ENCODE data around the gene SATB1. TPM values are rescaled to one million over a fixed set of nuclear protein-coding genes. Genes with fewer than 3 reads are reported as not detected.

The SATB1 gene
- total RNA-seq, 4 donors from 2014 or later, result 17.3 to 82.1 (median 51.9) TPM

- H3K4me1 ChIP-seq, result peaks cover 0 to 9% of the 10 kb centered on the region in 2 donors
- intact Hi-C loops (cut with DNase I; ENCODE audit: low total_unique reads), result no loop called here
- DNase-seq, result no peak
- H3K9me3 ChIP-seq, result no peaks in the 10 kb centered on the region
- H3K4me3 ChIP-seq, result no peak overlapping the region
- peaks cover 3 to 34% of the 10 kb centered on the region in 2 donors for H3K27me3 ChIP-seq
- no peaks in the 10 kb centered on the region for H3K36me3 ChIP-seq
- TF ChIP-seq POLR2A (IDR thresholded peaks at IDR 0.05) (no peak), CTCF (IDR thresholded peaks at IDR 0.05) (no peak)
- H3K27ac ChIP-seq, result no peak overlapping the region
These were observed 14.1 kb upstream of the SATB1 start for GRCh38 chr3:18439281-18439680.

- Histone ChIP-seq H3K4me3 (no peak overlapping the region), H3K9me3 (no peaks in the 10 kb centered on the region), H3K27ac (no peak overlapping the region), H3K27me3 (peaks cover 0 to 41% of the 10 kb centered on the region in 2 donors), H3K36me3 (no peaks in the 10 kb centered on the region), H3K4me1 (peaks cover 0 to 2% of the 10 kb centered on the region in 2 donors)
- intact Hi-C loops (cut with DNase I; ENCODE audit: low total_unique reads), result no loop called here
- DNase-seq, result no peak
- TF ChIP-seq CTCF (IDR thresholded peaks at IDR 0.05), result no peak
- no peak for TF ChIP-seq POLR2A (IDR thresholded peaks at IDR 0.05)
These were observed 13.4 kb upstream of the SATB1 start for GRCh38 chr3:18438586-18438985.

DNA sequence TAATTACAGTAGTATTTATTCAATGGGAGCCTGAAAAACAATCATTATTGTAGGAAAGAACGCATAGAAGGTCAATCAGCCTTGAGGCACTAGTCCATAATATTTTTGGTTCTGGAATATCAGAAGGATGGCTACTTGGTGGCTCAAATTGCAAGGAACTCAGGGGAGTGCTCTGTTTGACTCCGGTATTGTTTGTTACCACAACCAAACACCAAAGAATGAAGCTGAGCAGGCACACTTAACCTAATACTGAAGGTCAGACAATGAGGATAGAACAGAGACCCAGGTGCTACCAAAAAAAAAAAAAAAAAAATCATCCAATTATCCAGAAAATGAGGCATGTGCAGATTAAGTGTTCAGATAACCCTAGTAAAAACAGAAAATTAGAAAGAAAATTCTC lies 11.1 kb upstream of the SATB1 start:
- TF ChIP-seq CTCF (IDR thresholded peaks at IDR 0.05), result no peak
- TF ChIP-seq POLR2A (IDR thresholded peaks at IDR 0.05), result no peak
- Histone ChIP-seq H3K9me3 (no peaks in the 10 kb centered on the region), H3K27me3 (peaks cover 0 to 33% of the 10 kb centered on the region in 2 donors), H3K4me1 (no peaks in the 10 kb centered on the region), H3K36me3 (no peaks in the 10 kb centered on the region), H3K4me3 (no peak overlapping the region), H3K27ac (no peak overlapping the region)
- DNase-seq, result no peak
- intact Hi-C loops (cut with DNase I; ENCODE audit: low total_unique reads), result no loop called here

- H3K27me3 ChIP-seq, result peaks cover 0 to 26% of the 10 kb centered on the region in 2 donors
- no peak overlapping the region for H3K4me3 ChIP-seq
- H3K27ac ChIP-seq, result no peak overlapping the region
- no peaks in the 10 kb centered on the region for H3K9me3 ChIP-seq
- intact Hi-C loops (cut with DNase I; ENCODE audit: low total_unique reads), result no loop called here
- DNase-seq, result no peak
- no peaks in the 10 kb centered on the region for H3K36me3 ChIP-seq
- TF ChIP-seq CTCF (IDR thresholded peaks at IDR 0.05), result no peak
- no peak for TF ChIP-seq POLR2A (IDR thresholded peaks at IDR 0.05)
- H3K4me1 ChIP-seq, result no peaks in the 10 kb centered on the region
These were observed 9.6 kb upstream of the SATB1 start for GRCh38 chr3:18434711-18435110.

GRCh38 chr3:18432752-18433151 lies 7.6 kb upstream of the SATB1 start:
- intact Hi-C loops (cut with DNase I; ENCODE audit: low total_unique reads), result no loop called here
- no peaks in the 10 kb centered on the region for H3K4me1 ChIP-seq
- TF ChIP-seq CTCF (IDR thresholded peaks at IDR 0.05), result no peak
- TF ChIP-seq POLR2A (IDR thresholded peaks at IDR 0.05), result no peak
- peaks cover 0 to 26% of the 10 kb centered on the region in 2 donors for H3K27me3 ChIP-seq
- H3K27ac ChIP-seq, result no peak overlapping the region
- H3K4me3 ChIP-seq, result no peak overlapping the region
- no peak for DNase-seq
- H3K36me3 ChIP-seq, result no peaks in the 10 kb centered on the region
- H3K9me3 ChIP-seq, result no peaks in the 10 kb centered on the region
